GM12872 (cell line): ENCODE results near the gene CPNE2.

ENCODE experiments used
- TF ChIP-seq, protein P1 (sequence below): IDR thresholded peaks from 3 replicates; pipeline ENCODE4 v1.5.1; 2011; ENCODE audit warnings: low read depth, mild to moderate bottlenecking, low read length, moderate library complexity; ENCODE audit not compliant: insufficient read depth

The CPNE2 gene

GRCh38 chr16:57186872-57187854 is 94.8 kb downstream of the CPNE2 start:
- TF ChIP-seq, protein P1, sequence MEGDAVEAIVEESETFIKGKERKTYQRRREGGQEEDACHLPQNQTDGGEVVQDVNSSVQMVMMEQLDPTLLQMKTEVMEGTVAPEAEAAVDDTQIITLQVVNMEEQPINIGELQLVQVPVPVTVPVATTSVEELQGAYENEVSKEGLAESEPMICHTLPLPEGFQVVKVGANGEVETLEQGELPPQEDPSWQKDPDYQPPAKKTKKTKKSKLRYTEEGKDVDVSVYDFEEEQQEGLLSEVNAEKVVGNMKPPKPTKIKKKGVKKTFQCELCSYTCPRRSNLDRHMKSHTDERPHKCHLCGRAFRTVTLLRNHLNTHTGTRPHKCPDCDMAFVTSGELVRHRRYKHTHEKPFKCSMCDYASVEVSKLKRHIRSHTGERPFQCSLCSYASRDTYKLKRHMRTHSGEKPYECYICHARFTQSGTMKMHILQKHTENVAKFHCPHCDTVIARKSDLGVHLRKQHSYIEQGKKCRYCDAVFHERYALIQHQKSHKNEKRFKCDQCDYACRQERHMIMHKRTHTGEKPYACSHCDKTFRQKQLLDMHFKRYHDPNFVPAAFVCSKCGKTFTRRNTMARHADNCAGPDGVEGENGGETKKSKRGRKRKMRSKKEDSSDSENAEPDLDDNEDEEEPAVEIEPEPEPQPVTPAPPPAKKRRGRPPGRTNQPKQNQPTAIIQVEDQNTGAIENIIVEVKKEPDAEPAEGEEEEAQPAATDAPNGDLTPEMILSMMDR = no peak

DNA sequence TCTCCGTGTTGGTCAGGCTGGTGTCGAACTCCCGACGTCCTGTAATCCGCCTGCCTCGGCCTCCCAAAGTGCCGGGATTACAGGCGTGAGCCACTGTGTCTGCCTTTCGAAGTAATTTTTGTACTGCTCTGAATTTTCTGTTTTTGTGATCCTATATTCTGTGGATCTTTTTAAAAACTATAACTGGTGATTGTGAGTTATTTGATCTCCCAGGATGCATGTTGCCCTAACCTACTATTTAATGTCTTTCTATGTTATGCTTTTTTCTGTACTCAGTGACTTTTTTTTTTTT is 96.3 kb downstream of the CPNE2 start:
- TF ChIP-seq, protein P1 = no peak

- TF ChIP-seq, protein P1 = no peak
Measured at GRCh38 chr16:57190136-57190535, 97.8 kb downstream of the CPNE2 start.

DNA sequence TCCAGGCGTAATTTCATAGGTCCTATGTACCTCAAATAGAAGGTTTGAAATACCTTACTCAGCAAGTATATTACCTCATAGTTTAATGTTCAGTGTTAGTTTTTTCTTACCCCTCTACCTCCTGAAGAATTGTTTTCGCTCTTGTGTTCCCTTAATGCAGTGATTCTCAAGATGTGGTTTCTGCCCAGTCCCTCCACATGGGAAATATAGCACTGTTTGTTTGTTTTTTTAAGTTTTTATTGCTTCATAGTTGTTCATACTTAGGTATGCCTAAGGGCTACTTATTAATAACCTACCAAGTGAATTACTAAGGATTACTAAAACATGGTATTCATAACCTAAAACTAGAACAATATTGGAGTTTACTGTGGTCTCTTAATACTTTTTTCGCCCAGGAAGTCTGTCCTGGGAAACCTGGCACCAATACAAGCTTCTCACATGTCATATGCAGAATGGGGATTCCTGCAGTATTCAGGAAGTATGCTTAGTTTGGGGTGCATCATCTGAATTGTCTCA is 98.7 kb downstream of the CPNE2 start:
- TF ChIP-seq, protein P1 = no peak

DNA sequence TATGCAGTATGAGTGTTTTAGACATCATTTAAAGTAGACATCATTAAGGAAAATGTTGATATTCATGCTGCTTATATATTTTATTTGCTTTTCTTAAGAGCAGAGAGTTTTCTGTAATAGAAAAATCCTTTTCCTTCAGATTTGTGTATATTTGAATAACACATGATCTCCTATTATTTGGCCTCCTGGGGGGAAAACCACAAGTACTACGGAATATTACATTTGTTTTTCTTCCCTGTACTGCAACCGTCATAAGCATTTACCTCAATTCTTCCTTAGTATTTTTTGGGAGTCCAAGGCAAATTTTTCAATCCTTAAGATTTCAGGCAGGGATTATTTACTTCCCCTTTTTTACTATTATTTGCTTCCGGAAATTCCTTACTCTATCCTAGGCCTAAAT is 99.8 kb downstream of the CPNE2 start:
- TF ChIP-seq, protein P1 = no peak

DNA sequence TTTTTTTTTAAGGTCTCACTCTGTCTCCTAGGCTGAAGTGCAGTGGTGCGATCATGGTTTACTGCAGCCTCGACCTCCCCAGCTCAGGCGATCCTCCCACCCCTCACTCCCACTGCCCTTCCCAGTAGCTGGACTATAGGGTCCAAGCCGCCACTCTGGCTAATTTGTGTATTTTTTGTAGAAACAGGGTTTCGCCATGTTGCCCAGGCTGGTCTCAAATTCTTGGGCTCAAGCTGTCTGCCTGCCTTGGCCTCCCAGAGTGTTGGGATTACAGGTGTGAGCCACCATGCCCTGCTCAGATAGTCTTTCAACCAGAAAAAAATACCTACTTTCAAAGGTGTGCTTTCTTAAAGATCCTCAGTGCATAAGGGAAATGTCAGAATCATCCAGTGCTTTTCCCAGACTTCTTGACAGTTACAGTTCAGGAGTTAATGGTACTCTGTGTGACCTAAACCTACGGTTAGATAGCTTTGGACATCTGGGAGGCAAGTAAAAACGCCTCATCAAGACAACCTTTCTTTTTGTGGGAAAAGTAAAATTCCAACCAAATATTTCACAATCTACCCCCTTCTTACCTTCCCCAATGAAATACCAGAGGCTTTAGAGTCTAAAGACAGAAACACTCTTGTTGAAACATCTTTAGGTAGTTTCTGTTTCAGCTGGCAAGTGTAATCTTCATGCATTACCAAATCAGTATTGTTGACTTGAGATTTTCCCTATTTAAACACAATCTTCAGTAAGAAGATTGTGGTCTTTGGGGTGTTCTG is 100.5 kb downstream of the CPNE2 start:
- TF ChIP-seq, protein P1 = no peak

DNA sequence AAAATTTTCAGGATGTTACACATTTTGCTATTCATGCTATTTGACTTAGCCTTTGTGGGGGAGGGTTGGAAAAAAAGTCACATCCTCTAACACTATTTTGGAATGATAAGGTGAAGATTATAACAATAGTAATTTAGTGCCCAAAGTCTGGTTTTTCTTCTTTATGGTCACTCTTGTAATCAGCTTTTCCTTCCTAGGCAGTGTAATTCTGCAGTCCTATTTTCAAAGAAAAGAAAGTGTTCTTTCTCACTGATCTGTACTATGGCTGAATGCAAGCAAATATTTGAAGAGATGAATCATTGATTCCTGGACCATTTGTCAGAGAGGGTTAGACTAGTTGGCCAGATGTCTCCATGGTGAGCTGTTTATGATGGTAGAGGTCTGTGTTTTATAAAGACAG is 102.1 kb downstream of the CPNE2 start:
- TF ChIP-seq, protein P1 = no peak
